ENCODE data around the gene SEC24D. TPM values are rescaled to one million over a fixed set of nuclear protein-coding genes. Genes with fewer than 3 reads are reported as not detected.

Gene SEC24D
- total RNA-seq, 1 experiment from 2014 or later, result 14.4 TPM

GRCh38 chr4:118762155-118762554, 73.8 kb downstream of the SEC24D start:
- Histone ChIP-seq H3K9me3 (ENCODE audit: low read length) (no peaks in the 10 kb centered on the region), H3K27me3 (ENCODE audit: low read length) (no peaks in the 10 kb centered on the region), H3K9ac (ENCODE audit: low read length) (no peak overlapping the region), H3K36me3 (ENCODE audit: low read depth, low read length) (peaks cover 30% of the 10 kb centered on the region), H3K4me3 (ENCODE audit: low read length) (no peak overlapping the region), H2AFZ (ENCODE audit: low read length) (no peak overlapping the region), H3K27ac (ENCODE audit: low read length) (no peak overlapping the region), H3K4me2 (ENCODE audit: low read length) (no peak overlapping the region), H3K4me1 (ENCODE audit: insufficient read depth, low read length) (peaks cover 16% of the 10 kb centered on the region), H3F3A (ENCODE audit: low read length, unreplicated experiment) (peaks cover 5% of the 10 kb centered on the region), H4K20me1 (ENCODE audit: low read length) (no peaks in the 10 kb centered on the region), H3K79me2 (ENCODE audit: low read length) (no peaks in the 10 kb centered on the region), H3K9me2 (replicated peaks; ENCODE audit: low read length) (no peaks in the 10 kb centered on the region)
- no peak for TF ChIP-seq EZH2phosphoT487 (IDR thresholded peaks at IDR 0.05; ENCODE audit: borderline replicate concordance, low read length)
- TF ChIP-seq CTCF (conservative IDR thresholded peaks at IDR 0.05; ENCODE audit: low read depth, low read length), result no peak
- BruUV-seq (replicated peaks), result no TSS peak
- POLR2A ChIA-PET (ENCODE audit: unreplicated experiment), result no interaction called here
- ATAC-seq (no peak), DNase-seq (no peak)
- CTCF ChIA-PET, result no interaction called here
- intact Hi-C loops (cut with micrococcal nuclease), result no loop called here

- no peak overlapping the region for H2AFZ ChIP-seq (ENCODE audit: low read length)
- peaks cover 5% of the 10 kb centered on the region for H3F3A ChIP-seq (ENCODE audit: low read length, unreplicated experiment)
- H3K4me1 ChIP-seq (ENCODE audit: insufficient read depth, low read length), result peaks cover 15% of the 10 kb centered on the region
- no peak overlapping the region for H3K9ac ChIP-seq (ENCODE audit: low read length)
- CTCF ChIA-PET, result no interaction called here
- H4K20me1 ChIP-seq (ENCODE audit: low read length), result no peaks in the 10 kb centered on the region
- peaks cover 30% of the 10 kb centered on the region for H3K36me3 ChIP-seq (ENCODE audit: low read depth, low read length)
- ATAC-seq (no peak), DNase-seq (no peak)
- no peak for TF ChIP-seq EZH2 (IDR thresholded peaks at IDR 0.05; ENCODE audit: low read length, unreplicated experiment)
- no peak for TF ChIP-seq EZH2phosphoT487 (IDR thresholded peaks at IDR 0.05; ENCODE audit: borderline replicate concordance, low read length)
- no peak for TF ChIP-seq CTCF (conservative IDR thresholded peaks at IDR 0.05; ENCODE audit: low read depth, low read length)
- H3K27me3 ChIP-seq (ENCODE audit: low read length), result no peaks in the 10 kb centered on the region
- H3K9me2 ChIP-seq (replicated peaks; ENCODE audit: low read length), result no peaks in the 10 kb centered on the region
- intact Hi-C loops (cut with micrococcal nuclease), result no loop called here
- H3K4me2 ChIP-seq (ENCODE audit: low read length), result no peak overlapping the region
- H3K27ac ChIP-seq (ENCODE audit: low read length), result no peak overlapping the region
- POLR2A ChIA-PET (ENCODE audit: unreplicated experiment), result no interaction called here
- no peaks in the 10 kb centered on the region for H3K9me3 ChIP-seq (ENCODE audit: low read length)
- H3K4me3 ChIP-seq (ENCODE audit: low read length), result no peak overlapping the region
- BruUV-seq (replicated peaks), result no TSS peak
- H3K79me2 ChIP-seq (ENCODE audit: low read length), result no peaks in the 10 kb centered on the region
Measured at GRCh38 chr4:118761397-118762016, 74.4 kb downstream of the SEC24D start.

GRCh38 chr4:118760493-118760892, 75.4 kb downstream of the SEC24D start:
- POLR2A ChIA-PET (ENCODE audit: unreplicated experiment), result no interaction called here
- H3K79me2 ChIP-seq (ENCODE audit: low read length), result no peaks in the 10 kb centered on the region
- H3K27me3 ChIP-seq (ENCODE audit: low read length), result no peaks in the 10 kb centered on the region
- no peaks in the 10 kb centered on the region for H3K9me3 ChIP-seq (ENCODE audit: low read length)
- H3K9me2 ChIP-seq (replicated peaks; ENCODE audit: low read length), result no peaks in the 10 kb centered on the region
- no peaks in the 10 kb centered on the region for H4K20me1 ChIP-seq (ENCODE audit: low read length)
- TF ChIP-seq CTCF (conservative IDR thresholded peaks at IDR 0.05; ENCODE audit: low read depth, low read length), result no peak
- no peak for TF ChIP-seq EZH2phosphoT487 (IDR thresholded peaks at IDR 0.05; ENCODE audit: borderline replicate concordance, low read length)
- TF ChIP-seq EZH2 (IDR thresholded peaks at IDR 0.05; ENCODE audit: low read length, unreplicated experiment), result no peak
- no peak overlapping the region for H3K9ac ChIP-seq (ENCODE audit: low read length)
- no TSS peak for BruUV-seq (replicated peaks)
- no peak overlapping the region for H2AFZ ChIP-seq (ENCODE audit: low read length)
- H3F3A ChIP-seq (ENCODE audit: low read length, unreplicated experiment), result peaks cover under 1% of the 10 kb centered on the region
- no peak for DNase-seq
- peaks cover 30% of the 10 kb centered on the region for H3K36me3 ChIP-seq (ENCODE audit: low read depth, low read length)
- CTCF ChIA-PET, result no interaction called here
- H3K4me1 ChIP-seq (ENCODE audit: insufficient read depth, low read length), result peaks cover 5% of the 10 kb centered on the region
- no peak overlapping the region for H3K27ac ChIP-seq (ENCODE audit: low read length)
- ATAC-seq, result no peak
- H3K4me2 ChIP-seq (ENCODE audit: low read length), result no peak overlapping the region
- H3K4me3 ChIP-seq (ENCODE audit: low read length), result no peak overlapping the region
- intact Hi-C loops (cut with micrococcal nuclease), result no loop called here

Measured in PC-3 (cell line).